Activated gamma-delta T cell treated with anti-CD3 and anti-CD28 coated beads, Interleukin-2, amount 50 U/mL, for 16 hours (primary cell): ENCODE measurements around the gene FBRS.
A peak's percentile ranks its signal among the peaks of the same experiment; 100 is the strongest.
"Not testable (repeated sequence)": the region's sequence is repeated elsewhere in the genome, so short reads cannot be mapped to it uniquely, and the experiment has no call there.

Source experiments
- DNase-seq: peaks from one replicate; pipeline ENCODE4 v3.0.0-alpha.2; 2020; ENCODE audit warnings: low read depth

FBRS gene

DNA sequence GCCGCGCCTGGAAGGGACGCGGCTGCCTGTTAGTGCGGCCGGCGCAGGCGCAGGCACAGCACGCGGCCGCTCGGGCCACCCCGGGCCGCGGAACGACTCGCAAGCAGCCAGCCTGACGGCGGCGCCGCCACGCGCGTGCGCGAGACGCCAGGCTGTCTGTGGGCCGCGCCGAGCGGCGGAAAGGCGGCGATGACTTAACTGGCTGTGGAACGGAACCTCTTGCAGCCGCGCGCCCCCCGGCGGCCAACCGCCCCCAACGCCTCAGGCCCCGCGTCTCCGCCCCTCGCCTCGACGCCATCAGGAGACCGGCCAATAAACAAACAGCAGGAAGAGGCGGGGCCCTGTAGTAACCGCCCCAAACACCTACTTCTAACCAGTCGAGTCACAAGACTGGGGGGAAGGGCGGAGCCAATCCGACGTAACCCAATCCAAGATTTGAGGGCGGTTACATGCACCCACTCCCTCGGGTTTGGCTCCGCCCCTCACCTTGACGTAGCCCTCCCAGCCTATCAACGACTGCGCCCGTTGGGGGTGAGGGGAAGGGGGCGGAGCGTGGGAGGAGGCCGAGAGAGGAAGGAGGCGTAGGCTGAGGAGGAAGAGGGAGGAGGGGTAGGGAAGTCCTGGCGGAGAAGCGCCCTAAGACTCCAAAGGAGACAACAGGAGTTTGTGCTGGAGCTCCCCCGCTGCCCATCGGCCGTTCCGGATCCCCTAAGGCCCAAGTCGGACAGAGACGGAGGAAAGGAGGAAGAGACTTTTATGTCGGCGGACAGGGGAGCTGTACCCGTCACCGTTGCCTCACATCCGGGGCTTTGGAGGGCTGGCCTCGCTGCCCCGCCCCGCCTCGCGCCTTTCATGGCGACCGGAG, at the start of gene FBRS:
FBRS (plus strand) TSS at position 566 of the 865 bp plus-strand sequence. CDS start 1,088 bp downstream, outside the sequence.
- DNase-seq, result peak; percentile 100

DNA sequence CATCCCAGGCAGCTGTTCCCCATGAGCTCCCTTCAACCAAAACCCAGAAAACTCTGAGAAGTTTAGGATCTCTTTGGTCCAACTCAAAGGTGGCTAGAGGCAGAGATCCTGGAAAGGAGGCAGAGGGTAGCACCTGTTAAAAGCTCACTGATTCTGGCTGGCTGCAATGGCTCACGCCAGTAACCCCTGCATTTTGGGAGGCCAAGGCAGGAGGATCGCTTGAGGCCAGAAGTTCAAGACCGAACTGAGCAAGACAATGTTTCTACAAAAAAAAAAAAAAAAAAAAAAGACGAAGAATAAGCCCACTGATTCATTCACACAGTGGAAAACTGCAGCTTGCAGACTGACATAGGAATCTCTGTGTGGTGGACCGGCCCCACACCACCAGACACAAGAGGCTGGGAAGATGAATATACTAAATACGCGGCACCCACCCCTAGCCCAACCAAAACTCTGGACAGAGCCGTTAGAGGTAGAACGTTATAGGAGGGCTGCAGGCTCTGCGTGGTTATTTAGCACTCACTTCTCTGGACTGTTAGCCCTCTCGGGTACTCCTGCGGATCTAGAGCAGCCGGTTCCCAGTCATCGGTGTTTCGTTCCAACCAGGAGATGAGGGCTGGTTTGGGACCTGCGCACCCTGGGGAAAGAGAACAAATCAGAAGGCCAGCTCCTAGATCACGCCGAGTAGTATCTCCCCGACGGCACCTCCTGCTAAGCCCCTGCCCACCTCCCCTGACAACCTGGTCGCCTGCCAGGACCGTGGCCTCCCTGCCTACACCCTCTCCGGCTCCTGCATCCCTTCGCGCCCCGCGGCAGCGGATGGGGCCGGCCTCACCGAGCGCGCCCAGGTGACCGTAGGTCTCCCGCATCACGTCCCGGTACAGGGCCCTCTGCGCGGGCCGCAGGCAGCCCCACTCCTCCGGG, 49.0 kb upstream of the FBRS start:
- peak; percentile 9 for DNase-seq

DNA sequence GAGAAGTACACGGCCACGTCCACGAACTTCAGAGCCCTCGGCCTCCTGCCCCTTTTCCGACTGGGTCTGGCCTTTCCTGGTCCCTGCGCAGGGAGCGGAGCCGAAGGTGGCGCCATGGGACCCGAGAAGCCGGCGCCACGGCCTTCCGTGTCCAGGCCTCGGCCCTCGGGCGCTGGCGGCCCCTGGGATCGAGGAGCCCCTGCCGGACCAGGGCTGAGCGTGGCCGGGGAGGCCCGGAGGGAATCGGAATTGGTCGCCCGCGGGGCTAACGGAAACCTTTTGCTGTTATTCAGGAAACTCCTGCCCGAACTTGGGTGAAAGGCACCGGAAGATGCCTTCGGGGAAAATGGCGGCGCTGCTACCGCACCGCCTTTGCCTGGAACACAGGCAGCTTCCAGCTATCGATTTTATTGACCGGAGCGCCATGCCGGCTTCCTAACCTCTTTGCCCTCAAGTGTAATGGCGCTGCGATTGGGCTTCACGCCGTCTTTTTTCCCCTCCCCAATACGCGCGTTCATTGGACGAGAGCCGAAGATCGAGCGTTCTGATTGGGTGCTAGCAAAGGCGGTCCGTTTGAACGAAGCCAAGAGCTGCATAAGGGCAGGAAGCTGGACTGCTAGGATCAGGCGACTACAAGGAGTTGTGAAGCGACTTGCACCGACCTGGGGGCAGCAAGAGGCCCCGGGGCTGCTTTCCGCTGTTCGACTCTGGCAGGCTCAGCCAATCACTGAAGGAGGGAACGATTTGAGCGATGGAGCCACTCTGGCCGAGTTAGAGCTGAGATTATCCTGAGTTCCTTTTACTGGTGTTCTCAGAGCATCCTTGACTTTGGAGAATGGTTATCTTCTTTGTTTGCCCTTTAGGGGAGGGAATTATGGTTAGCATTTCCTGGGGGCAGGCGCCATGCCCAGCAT, 48.0 kb upstream of the FBRS start, which contains the start of gene ZNF689:
ZNF689 (minus strand) TSS at position 464 of the 914 bp plus-strand sequence; CDS start at position 116, 348 bp downstream.
- peak; percentile 88 for DNase-seq

DNA sequence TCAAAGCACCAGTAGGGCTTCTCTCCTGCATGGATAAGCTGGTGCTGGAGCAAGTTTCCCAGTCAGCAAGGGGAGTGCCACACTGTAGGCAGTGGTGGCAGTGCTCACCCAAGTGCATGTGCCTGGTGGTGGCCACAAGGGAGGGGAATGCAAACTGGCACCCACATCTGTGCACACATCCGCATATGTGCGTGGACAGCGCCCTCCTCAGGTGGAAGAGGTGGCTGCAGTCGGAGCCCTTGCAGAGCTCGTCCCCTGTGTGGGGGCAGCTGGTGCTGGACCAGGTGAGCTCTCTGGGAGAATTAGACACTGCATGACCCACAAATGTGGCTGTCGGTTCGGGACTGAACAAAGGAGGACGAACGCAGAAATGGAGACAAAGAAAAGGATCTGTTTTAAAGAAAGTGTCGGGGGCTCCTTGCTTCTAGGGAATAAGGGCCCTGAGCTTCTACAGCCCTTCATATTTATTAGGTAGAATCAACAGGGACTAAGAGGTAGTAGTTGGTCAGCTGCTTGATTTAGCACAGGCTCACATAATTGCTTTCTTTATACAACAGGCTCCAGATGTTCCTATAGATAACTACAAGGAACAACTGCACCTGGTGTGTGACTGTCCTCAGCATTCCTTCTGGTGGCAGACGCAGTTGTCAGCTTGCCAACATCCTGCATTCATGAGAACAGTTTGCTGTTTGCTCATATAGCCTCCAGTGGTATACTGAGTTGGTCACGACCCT, 42.7 kb upstream of the FBRS start:
- peak; percentile 39 for DNase-seq

DNA sequence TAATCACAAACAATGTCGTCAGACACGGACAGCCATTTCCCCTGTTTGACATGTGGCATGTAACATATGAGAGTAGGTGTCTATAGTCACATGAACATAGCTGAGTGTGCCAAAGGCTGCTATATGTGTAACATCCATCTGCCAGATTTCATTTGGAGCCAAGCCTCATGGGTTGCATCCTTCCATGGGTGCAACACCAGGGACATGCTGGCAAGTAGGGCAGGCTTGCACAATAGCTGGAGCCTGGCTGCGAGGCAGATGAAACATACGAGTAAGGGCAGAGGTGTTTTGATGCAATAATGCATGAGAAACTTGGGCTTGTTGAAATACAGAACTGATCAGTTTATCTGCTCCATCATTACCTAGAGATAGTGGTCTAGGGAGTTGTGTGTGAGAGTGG, 39.0 kb upstream of the FBRS start:
- no peak for DNase-seq

DNA sequence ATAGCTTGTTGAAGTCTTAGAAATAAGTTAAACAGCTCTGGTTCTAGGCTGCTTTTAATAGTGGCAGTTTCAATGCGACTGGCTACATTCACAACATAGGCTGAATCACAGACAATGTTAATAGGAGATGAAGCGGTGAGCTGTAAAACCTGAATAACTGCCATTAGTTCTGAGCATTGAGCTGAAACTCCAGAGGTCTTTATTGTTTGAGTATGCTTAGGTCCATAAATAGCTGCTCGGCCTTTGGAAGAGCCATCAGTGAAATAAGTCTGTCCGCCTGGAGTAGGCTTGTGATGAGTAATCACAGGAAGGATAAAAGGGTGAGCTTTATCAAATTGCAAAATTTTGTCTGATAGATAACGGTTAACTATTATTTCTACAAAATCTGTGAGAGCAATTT, 38.6 kb upstream of the FBRS start:
- no peak for DNase-seq

DNA sequence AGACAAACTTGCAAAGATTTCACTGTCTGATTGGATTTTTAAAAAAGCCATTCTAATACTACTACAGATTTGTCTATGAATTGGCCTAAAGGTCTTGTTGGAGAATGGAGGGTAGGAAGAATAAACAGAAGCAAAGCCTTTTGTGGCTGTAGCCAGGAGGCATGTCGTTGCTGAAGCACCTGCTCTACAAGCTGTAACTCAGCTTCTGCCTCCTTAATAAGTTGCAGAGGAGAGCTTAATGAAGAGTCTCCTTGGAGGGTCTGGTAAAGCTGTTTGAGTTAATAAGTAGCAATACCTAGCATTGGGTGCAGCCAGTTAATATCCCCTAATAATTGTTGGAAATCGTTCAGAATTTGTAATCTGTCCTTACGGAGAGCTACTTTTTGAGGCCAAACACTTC, 38.1 kb upstream of the FBRS start:
- DNase-seq, result no peak

DNA sequence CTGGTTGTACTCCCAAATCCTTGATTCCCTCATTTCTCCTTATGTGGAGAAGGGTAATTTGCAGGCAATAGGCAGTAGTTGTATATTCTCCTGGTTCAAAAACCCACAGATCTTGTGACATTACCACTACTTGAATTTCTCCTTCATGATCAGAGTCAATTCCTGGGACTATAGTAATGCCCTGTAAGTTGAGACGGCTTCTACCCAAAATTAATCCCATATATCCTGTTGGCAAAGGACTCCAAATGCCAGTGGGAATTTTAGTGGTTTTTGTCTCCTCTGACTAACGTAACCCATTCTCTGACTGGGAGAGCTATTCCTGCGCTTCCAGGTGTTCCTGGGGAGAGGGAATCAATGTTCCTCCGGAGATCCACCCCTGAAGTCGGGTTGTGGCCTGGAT, 36.5 kb upstream of the FBRS start:
- DNase-seq, result no peak

DNA sequence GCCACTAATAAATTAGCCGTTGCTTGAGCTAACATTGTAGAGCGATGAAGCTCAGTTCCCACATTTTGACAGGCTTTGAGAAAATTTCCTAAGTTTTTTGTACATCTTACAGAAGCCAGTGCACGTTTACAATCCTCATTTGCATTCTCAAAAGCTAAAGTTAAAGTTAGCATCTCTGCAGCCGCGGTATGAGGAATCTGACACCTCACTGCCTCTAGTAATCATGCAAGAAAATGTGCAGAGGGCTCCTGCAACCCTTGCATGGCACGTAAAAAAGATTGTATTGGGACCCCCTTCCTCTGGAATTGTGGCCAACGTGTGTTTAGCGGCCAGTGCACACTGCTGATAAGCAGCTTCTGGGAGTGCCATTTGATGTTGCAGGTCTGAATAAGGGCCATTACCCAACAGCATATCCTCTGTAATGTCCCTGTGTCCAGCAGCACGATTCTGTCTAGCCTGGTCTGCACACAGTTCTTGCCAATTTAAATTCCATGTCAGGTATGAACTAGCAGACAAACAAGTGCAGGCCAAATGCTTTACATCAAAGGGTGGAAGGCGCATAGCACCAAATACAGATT, 35.7 kb upstream of the FBRS start:
- no peak for DNase-seq

DNA sequence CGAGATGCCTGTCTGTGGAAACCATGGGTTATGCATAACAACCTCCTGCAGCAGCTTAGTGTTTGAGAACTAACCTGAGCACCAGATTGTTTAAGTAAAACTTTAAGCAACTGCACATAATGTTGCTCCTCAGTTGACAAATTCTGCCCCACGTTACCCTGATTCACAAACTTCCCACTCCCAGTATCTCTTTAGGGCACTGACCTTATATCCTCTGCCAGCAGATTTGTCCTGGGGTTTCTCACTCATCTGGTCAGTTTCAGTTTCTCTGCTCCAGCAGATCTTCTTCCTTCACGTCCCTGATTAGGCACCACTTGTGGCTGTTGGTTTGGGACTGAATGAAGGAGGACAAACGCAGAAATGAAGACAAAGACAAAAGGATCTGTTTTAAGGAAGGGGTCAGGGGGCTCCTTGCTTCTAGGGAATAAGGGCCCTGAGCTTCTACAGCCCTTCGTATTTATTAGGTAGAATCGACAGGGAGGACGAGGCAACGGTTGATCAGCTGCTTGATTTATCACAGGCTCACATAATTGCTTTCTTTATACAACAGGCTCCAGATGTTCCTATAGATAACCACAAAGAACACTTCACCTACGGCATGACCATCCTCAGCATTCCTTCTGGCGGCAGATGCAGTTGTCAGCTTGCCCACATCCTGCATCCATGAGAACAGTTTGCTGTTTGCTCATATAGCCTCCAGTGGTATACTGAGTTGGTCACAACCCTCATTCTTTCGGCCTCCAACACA, 34.5 kb upstream of the FBRS start:
- no peak for DNase-seq

DNA sequence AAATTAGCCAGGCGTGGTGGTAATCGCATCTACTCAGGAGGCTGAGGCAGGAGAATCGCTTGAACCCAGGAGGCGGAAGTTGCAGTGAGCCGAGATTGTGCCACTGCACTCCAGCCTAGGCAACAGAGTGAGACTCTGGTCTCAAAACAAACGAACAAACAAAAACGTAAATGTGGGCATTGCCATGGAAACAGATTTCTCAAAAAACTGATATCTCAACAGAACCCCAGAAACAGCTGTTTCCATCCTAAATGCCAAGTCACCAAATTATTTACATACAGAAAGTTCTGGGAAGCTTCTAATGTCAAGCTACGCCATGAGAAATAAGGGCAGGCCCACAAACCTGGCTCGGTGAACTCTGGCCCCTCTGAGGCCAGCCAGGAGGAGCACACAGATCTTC, 32.0 kb upstream of the FBRS start:
- DNase-seq, result no peak

DNA sequence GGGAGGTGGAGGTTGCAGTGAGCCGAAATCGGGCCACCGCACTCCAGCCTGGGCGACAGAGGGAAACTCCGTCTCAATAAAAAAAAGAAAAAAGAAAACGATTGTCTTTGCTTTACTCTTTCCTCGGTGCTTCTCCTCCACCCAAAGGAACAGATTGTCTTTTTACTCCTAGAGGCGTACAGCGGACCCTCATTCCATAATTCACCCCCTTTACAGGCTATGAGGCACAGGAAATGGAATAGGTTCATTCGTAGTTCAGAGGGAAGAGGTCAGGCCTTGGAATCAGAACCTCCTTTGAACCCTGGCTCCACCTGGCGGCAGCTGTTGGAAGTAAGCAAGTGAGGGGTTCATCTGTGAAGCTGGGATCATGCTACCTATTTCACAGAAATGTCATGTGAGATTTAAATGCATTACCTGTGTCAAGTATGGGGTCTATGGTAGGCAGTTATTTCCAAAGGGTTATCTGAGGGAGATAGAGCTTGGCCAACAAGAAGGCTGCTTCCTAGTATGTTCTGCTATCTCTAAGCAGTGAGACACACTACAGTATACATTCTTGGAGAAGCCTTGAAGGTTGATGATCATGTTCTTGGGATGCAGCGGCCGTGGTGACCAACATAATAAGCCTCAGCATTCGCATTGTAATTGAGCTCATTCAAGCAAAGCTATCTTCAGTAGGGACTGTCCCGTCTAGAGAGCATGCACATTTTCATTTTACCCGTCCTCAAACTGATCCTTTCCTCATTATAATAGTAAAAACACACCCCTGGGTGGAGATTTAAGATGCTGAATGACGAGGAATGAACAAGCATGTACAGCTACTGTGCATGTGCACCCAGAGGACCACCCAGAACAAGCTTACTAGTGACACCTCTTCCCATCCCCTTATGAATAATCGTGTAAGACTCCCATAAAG, 29.3 kb upstream of the FBRS start:
- peak; percentile 82 for DNase-seq

DNA sequence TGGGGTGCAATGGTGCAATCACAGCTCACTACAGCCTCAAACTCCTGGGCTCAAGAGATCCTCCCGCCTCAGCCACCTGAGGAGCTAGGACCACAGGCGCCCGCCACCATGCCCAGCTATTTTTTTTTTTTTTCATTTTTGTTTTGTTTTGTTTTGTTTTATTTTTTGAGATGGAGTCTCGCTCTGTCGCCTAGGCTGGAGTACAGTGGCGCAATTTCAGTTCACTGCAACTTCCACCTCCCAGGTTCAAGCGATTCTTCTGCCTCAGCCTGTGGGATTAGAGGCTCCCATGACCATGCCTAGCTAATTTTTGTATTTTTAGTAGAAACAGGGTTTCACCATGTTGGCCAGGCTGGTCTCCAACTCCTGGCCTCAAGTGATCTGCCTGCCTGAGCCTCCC, 25.8 kb upstream of the FBRS start:
- not testable (repeated sequence) for DNase-seq

DNA sequence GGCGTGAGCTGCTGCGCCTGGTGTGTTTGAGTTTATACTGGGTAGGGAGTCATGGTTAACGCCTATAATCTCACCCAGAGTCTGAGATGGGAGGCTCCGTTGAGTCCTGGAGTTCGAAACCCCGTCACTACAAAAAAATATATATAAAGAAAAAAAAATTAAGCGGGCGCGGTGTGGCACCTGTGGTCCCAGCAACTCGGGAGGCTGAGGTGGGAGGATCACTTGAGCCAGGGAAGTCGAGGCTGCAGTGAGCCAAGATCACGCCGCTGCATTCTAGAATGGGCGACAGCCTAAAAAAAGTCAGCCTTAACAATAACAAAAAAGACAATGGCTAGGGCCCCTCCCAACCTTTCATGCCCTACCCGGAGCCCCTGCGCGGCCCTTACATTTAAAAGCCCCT, 24.7 kb upstream of the FBRS start:
- DNase-seq, result no peak

DNA sequence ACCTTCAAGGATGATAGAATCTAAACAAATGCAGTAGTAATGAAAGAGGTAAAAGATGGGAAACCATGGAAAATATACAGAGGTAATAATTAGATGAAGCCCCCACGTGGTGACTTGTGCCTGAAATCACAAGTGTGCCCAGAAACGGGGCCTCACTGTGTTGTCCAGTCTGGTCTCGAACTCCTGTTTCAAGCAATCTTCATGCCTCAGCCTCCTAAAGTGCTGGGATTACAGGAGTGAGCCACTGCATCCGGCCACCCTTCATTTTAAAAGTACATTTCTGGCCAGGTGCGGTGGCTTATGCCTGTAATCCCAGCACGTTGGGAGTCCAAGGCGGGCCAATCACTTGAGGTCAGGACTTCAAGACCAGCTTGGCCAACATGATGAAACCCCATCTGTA, 21.6 kb upstream of the FBRS start:
- DNase-seq, result no peak

DNA sequence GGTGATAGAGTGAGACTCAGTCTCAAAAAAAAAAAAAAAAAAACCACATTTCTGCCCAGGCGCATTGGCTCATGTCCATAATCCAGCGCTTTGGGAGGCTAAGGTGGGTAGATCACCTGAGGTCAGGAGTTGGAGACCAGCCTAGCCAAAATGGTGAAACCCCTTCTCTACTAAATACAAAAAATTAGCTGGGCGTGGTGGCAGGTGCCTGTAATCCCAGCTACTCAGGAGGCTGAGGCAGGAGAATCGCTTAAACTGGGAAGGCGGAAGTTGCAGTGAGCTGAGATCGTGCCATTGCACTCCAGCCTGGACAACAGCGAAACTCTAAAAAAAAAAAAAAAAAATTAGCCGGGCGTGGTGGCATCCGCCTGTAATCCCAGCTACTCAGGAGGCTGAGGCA, 21.1 kb upstream of the FBRS start:
- DNase-seq, result not testable (repeated sequence)

DNA sequence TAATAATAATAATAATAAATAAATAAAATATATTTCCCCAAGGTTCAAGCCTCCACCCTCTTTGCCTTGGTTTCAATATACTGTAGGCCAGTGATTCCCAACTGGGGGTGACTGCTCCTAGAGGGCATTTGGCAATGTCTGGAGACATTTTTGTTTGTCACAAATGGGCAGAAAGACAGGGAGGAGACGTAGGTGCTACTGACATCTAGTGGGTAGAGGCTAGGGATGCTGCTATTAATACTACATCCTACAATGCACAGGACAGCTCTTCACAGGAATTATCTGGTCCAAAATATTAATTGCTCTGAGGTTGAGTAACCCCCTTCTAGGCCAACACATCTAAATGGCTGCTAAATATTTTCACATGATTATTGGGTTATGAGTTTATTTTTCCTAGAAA, 20.3 kb upstream of the FBRS start:
- no peak for DNase-seq

DNA sequence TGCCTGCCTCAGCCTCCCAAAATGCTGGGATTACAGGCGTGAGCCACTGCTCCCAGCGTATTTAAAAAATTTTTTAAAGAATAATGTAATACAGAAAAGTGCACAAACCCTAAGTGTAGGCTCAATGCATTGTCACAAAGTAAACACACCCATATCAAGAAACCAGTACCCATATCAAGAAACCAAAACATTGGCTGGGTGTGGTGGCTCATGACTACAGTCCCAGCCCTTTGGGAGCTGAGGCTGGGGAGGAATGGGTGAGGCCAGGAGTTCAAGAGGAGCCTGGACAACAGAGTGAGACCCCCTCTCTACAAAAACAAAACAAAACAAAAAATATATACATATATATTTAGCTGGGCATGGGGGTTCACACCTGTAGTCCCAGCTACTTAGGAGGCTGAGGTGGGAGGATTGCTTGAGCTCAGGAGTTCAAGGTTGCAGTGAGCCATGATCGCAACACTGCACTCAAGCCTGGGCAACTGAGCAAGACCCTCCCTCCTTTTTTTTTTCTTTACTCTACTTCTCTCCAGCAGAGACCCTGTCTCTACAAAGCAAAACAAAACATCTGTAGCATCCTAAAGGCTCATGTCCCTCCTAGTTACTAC, 16.8 kb upstream of the FBRS start:
- DNase-seq, result no peak
